ENCODE results near the gene HLA-A.

GRCh38 chr6:29990931-29991330, 48.6 kb downstream of the HLA-A start:
- TF ChIP-seq POLR2AphosphoS5 (IDR thresholded peaks at IDR 0.05) (no peak), CTCF (IDR thresholded peaks at IDR 0.05) (no peak), EP300 (IDR thresholded peaks at IDR 0.05) (no peak)

Measured in sigmoid colon (tissue), 4 donors.